ENCODE measurements around the gene CUEDC2.
A peak's percentile ranks its signal among the peaks of the same experiment; 100 is the strongest.

CUEDC2 gene

DNA sequence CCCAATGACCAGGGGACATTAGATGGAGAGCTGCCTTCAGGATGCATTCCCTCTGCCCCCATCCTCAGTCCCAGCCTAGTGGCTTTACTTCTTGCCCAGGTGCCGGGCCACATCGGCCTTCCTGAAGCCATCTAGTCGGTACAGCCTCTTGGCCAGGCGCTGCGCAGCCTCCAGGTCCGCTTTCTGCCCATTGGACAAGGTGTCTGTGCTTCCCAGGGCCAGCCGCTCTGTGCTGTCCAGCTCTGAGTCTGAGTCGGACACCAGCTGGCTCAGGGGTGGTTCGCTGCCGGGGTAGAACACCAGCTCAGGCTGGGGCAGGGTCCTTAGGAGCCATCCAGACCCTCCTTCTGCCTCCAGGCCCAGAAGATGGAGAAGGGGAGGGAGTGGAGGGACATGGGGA is 20.1 kb downstream of the CUEDC2 start:
- no peak for DNase-seq

DNA sequence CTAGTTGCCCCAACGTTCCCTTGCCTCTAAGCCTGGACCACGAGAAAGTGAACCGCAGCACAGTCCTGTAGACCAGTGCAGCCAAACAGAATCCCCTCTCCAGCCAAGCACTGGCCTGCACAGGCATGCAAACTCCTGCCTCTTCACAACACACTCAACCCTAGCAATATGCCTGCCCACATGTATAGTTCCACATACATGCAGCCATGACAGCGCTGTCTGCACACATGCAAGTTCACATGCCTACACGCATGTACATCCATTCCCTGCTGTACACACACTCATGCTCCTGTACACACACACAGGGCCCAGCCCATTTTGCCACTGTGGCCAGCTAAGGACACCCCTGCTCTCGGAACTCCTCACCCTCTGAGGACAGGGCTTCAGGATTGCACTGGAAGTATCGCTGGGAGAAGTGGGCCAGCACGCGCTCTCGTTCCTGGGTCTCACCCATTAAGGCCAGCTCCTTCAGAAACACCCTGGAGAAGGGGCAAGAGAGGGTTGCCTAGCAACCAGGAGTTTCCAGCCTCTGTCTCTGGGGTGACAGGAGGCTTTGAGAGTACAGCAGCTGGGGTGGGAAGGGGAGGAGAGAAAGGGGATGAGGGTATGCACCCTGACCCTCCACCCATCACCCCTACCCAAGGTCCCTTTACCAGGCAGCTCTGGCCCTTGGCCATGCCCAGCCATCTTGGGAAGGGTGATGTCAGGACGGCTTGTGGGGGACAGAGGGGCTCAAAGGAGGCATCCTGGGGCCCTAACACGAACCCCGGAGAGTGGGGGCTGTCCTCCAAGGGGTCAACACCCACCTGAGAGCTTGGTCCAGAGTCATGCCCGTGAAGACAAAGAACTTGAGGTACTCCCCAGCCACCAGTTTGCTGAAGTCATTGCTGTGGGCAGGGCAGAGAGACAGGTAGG is 20.8 kb downstream of the CUEDC2 start:
- Histone ChIP-seq H2AFZ (ENCODE audit: insufficient read depth, low read length, poor library complexity) (no peak overlapping the region), H3K9ac (ENCODE audit: low read length) (no peak overlapping the region), H3K4me2 (ENCODE audit: low read length) (no peak overlapping the region)

More for the DNA sequence above, 20.1 kb downstream of the CUEDC2 start:
- no peak overlapping the region for H2BK120ac ChIP-seq (ENCODE audit: insufficient read depth, low read length, poor library complexity)
- H3K79me1 ChIP-seq (ENCODE audit: low read length), result no peaks in the 10 kb centered on the region
- no peak overlapping the region for H4K91ac ChIP-seq (ENCODE audit: low read depth, low read length)
- no peaks in the 10 kb centered on the region for H3K79me2 ChIP-seq (ENCODE audit: control insufficient read depth, insufficient read depth, low read length, poor library complexity)
- H4K8ac ChIP-seq (ENCODE audit: low read depth, low read length), result no peak overlapping the region
- H3K9me3 ChIP-seq (ENCODE audit: insufficient read depth, low read depth, low read length), result peaks cover 11% of the 10 kb centered on the region
- no CpG with 5 or more reads among the region's 10 CpGs for WGBS (ENCODE audit: extremely low coverage, insufficient coverage, insufficient read length)
- no peak overlapping the region for H3K18ac ChIP-seq (ENCODE audit: low read length)
- no peak overlapping the region for H2AK5ac ChIP-seq (ENCODE audit: low read length)
- H3K4me3 ChIP-seq (ENCODE audit: low read depth, low read length), result no peak overlapping the region
- H3K27ac ChIP-seq (ENCODE audit: low read depth, low read length), result no peak overlapping the region
- no peak overlapping the region for H2BK5ac ChIP-seq (ENCODE audit: low read depth, low read length, poor library complexity)
- H4K12ac ChIP-seq (ENCODE audit: low read depth, low read length), result no peak overlapping the region
- no peak overlapping the region for H3K4me2 ChIP-seq (ENCODE audit: low read length)
- no peak overlapping the region for H2BK12ac ChIP-seq (ENCODE audit: low read length)
- no peak overlapping the region for H3K9ac ChIP-seq (ENCODE audit: low read length)
- H3K14ac ChIP-seq (ENCODE audit: low read length), result no peak overlapping the region
- H3K23ac ChIP-seq (ENCODE audit: low read length), result no peak overlapping the region
- no peak overlapping the region for H2AFZ ChIP-seq (ENCODE audit: insufficient read depth, low read length, poor library complexity)
- H3K27me3 ChIP-seq (ENCODE audit: insufficient read depth, low read length), result peaks cover 46% of the 10 kb centered on the region
- no peak overlapping the region for H3K4ac ChIP-seq (ENCODE audit: low read depth, low read length)
- H3K4me1 ChIP-seq (ENCODE audit: control insufficient read depth in 1 of 2, insufficient read depth in 2 of 2, low read length in 2 of 2), result peaks cover 4 to 13% of the 10 kb centered on the region in 2 experiments
- H3K36me3 ChIP-seq (ENCODE audit: control insufficient read depth in 1 of 2, insufficient read depth in 2 of 2, low read length in 2 of 2), result no peaks in the 10 kb centered on the region

DNA sequence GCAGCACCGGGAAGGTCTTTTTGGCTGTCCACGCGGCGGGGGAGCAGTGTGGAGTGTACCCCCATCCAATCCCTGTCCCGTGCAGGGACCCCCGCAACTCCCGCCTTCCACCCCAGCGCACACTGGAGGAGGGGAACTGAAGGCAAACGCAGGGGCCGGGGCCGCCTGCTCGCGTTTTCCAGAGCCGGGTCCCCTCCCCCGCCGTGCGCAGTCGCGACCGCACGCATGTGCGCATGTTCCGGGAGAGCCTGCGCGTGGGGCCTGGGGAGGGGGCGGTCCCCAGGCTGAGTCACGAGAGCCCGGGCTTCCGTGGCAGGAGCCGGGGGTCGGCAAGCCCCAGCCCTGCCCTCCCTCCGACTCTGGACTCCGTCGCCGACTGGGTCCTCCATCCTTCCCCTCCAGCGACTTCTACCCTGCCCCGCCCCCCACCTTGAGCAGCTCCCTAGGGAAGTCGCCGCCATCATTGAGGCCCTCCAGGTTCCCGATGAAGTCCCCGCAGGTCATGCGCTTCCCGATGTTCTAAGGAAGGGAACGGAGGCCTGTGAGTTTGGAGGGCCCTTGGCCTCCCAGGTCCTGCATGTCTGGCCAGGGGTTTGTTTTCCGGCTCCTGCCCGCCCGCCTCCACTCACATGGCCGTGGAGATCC is 21.8 kb downstream of the CUEDC2 start:
- WGBS (ENCODE audit: extremely low coverage, insufficient coverage, insufficient read length), result no CpG with 5 or more reads among the region's 48 CpGs

More for the DNA sequence above, 20.8 kb downstream of the CUEDC2 start:
- Histone ChIP-seq H3K4me1 (ENCODE audit: control insufficient read depth in 1 of 2, insufficient read depth in 2 of 2, low read length in 2 of 2) (peaks cover 4 to 13% of the 10 kb centered on the region in 2 experiments), H2AK5ac (ENCODE audit: low read length) (no peak overlapping the region), H4K91ac (ENCODE audit: low read depth, low read length) (no peak overlapping the region), H2BK120ac (ENCODE audit: insufficient read depth, low read length, poor library complexity) (no peak overlapping the region), H3K23ac (ENCODE audit: low read length) (peak overlapping the region; percentile 5), H4K12ac (ENCODE audit: low read depth, low read length) (no peak overlapping the region), H3K27ac (ENCODE audit: low read depth, low read length) (no peak overlapping the region), H3K4me3 (ENCODE audit: low read depth, low read length) (no peak overlapping the region), H4K8ac (ENCODE audit: low read depth, low read length) (no peak overlapping the region), H3K36me3 (ENCODE audit: control insufficient read depth in 1 of 2, insufficient read depth in 2 of 2, low read length in 2 of 2) (no peaks in the 10 kb centered on the region), H3K18ac (ENCODE audit: low read length) (no peak overlapping the region), H2BK5ac (ENCODE audit: low read depth, low read length, poor library complexity) (no peak overlapping the region), H3K79me1 (ENCODE audit: low read length) (no peaks in the 10 kb centered on the region), H3K4ac (ENCODE audit: low read depth, low read length) (no peak overlapping the region), H3K79me2 (ENCODE audit: control insufficient read depth, insufficient read depth, low read length, poor library complexity) (no peaks in the 10 kb centered on the region), H3K14ac (ENCODE audit: low read length) (no peak overlapping the region), H2BK12ac (ENCODE audit: low read length) (no peak overlapping the region), H3K9me3 (ENCODE audit: insufficient read depth, low read depth, low read length) (peaks cover 11% of the 10 kb centered on the region), H3K27me3 (ENCODE audit: insufficient read depth, low read length) (peaks cover 46% of the 10 kb centered on the region)
- no peak for DNase-seq
- no CpG with 5 or more reads among the region's 14 CpGs for WGBS (ENCODE audit: extremely low coverage, insufficient coverage, insufficient read length)

DNA sequence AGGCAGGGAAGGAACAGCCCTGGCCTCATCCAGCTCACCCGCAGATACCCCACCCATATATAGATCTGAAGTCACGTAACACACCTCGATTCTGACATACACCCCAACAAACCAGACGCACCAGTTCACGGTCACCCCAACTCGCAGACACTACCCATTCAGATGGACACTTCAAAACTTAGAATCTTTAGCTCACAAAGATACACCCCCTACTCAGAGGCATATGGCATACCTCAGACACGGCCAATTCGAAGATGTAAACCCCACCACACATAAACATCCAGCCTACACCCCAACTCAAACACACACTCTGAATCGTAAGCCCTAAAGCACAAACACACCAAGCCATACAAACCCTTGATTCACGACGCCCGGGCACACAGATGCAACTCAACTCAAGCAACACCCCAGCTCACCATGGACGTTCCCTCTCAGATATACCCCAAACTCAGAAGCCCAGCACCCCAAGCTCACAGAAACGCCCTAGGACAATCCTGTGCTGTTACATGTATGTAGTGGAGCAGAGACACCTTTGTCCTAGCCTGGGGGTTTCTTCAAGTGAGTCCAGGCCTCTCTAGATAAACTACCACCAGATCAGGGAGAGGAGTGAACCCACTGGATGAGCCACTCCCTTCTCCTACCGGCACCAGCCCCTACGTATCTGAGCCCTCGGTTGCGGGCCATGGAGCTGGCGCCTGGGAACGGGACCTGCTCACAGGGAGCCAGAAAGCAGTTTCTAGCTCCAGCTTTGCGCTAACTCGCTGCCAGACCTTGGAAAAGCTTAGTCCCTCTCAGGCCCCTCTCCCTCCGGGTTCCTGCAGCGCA is 22.6 kb downstream of the CUEDC2 start:
- H3K18ac ChIP-seq (ENCODE audit: low read length), result no peak overlapping the region
- peaks cover 46% of the 10 kb centered on the region for H3K27me3 ChIP-seq (ENCODE audit: insufficient read depth, low read length)
- peaks cover 9% of the 10 kb centered on the region for H3K9me3 ChIP-seq (ENCODE audit: insufficient read depth, low read depth, low read length)
- no peak overlapping the region for H2AK5ac ChIP-seq (ENCODE audit: low read length)
- H4K91ac ChIP-seq (ENCODE audit: low read depth, low read length), result no peak overlapping the region
- H4K8ac ChIP-seq (ENCODE audit: low read depth, low read length), result no peak overlapping the region
- no peaks in the 10 kb centered on the region for H3K36me3 ChIP-seq (ENCODE audit: control insufficient read depth in 1 of 2, insufficient read depth in 2 of 2, low read length in 2 of 2)
- H3K79me2 ChIP-seq (ENCODE audit: control insufficient read depth, insufficient read depth, low read length, poor library complexity), result no peaks in the 10 kb centered on the region
- no peak overlapping the region for H2BK12ac ChIP-seq (ENCODE audit: low read length)
- no peak overlapping the region for H2BK5ac ChIP-seq (ENCODE audit: low read depth, low read length, poor library complexity)
- DNase-seq, result peak in 1 of 2 donors; percentile 46
- no peak overlapping the region for H3K9ac ChIP-seq (ENCODE audit: low read length)
- H3K23ac ChIP-seq (ENCODE audit: low read length), result no peak overlapping the region
- H3K4ac ChIP-seq (ENCODE audit: low read depth, low read length), result no peak overlapping the region
- no peak overlapping the region for H2AFZ ChIP-seq (ENCODE audit: insufficient read depth, low read length, poor library complexity)
- peak overlapping the region; percentile 74 for H3K4me2 ChIP-seq (ENCODE audit: low read length)
- H3K79me1 ChIP-seq (ENCODE audit: low read length), result no peaks in the 10 kb centered on the region
- H3K14ac ChIP-seq (ENCODE audit: low read length), result no peak overlapping the region
- no CpG with 5 or more reads among the region's 24 CpGs for WGBS (ENCODE audit: extremely low coverage, insufficient coverage, insufficient read length)
- no peak overlapping the region for H2BK120ac ChIP-seq (ENCODE audit: insufficient read depth, low read length, poor library complexity)
- H3K27ac ChIP-seq (ENCODE audit: low read depth, low read length), result no peak overlapping the region
- peaks cover 4 to 13% of the 10 kb centered on the region in 2 experiments for H3K4me1 ChIP-seq (ENCODE audit: control insufficient read depth in 1 of 2, insufficient read depth in 2 of 2, low read length in 2 of 2)
- no peak overlapping the region for H4K12ac ChIP-seq (ENCODE audit: low read depth, low read length)
- no peak overlapping the region for H3K4me3 ChIP-seq (ENCODE audit: low read depth, low read length)

More for the DNA sequence above, 21.8 kb downstream of the CUEDC2 start:
- no peak overlapping the region for H2BK120ac ChIP-seq (ENCODE audit: insufficient read depth, low read length, poor library complexity)
- no peak overlapping the region for H4K8ac ChIP-seq (ENCODE audit: low read depth, low read length)
- H3K27me3 ChIP-seq (ENCODE audit: insufficient read depth, low read length), result peaks cover 46% of the 10 kb centered on the region
- no peak overlapping the region for H2BK12ac ChIP-seq (ENCODE audit: low read length)
- H3K36me3 ChIP-seq (ENCODE audit: control insufficient read depth in 1 of 2, insufficient read depth in 2 of 2, low read length in 2 of 2), result no peaks in the 10 kb centered on the region
- no peak overlapping the region for H3K23ac ChIP-seq (ENCODE audit: low read length)
- H3K79me2 ChIP-seq (ENCODE audit: control insufficient read depth, insufficient read depth, low read length, poor library complexity), result no peaks in the 10 kb centered on the region
- no peak overlapping the region for H2AK5ac ChIP-seq (ENCODE audit: low read length)
- H3K4me1 ChIP-seq (ENCODE audit: control insufficient read depth in 1 of 2, insufficient read depth in 2 of 2, low read length in 2 of 2), result peaks cover 4 to 13% of the 10 kb centered on the region in 2 experiments
- no peak overlapping the region for H3K27ac ChIP-seq (ENCODE audit: low read depth, low read length)
- peak in 1 of 2 donors; percentile 44 for DNase-seq
- no peaks in the 10 kb centered on the region for H3K79me1 ChIP-seq (ENCODE audit: low read length)
- H2AFZ ChIP-seq (ENCODE audit: insufficient read depth, low read length, poor library complexity), result peak overlapping the region; percentile 13
- no peak overlapping the region for H4K12ac ChIP-seq (ENCODE audit: low read depth, low read length)
- no peak overlapping the region for H3K14ac ChIP-seq (ENCODE audit: low read length)
- peak overlapping the region; percentile 55 for H3K4me3 ChIP-seq (ENCODE audit: low read depth, low read length)
- H3K9ac ChIP-seq (ENCODE audit: low read length), result no peak overlapping the region
- H3K4me2 ChIP-seq (ENCODE audit: low read length), result peak overlapping the region; percentile 69
- no peak overlapping the region for H2BK5ac ChIP-seq (ENCODE audit: low read depth, low read length, poor library complexity)
- H3K18ac ChIP-seq (ENCODE audit: low read length), result no peak overlapping the region
- no peak overlapping the region for H3K4ac ChIP-seq (ENCODE audit: low read depth, low read length)
- peaks cover 11% of the 10 kb centered on the region for H3K9me3 ChIP-seq (ENCODE audit: insufficient read depth, low read depth, low read length)
- H4K91ac ChIP-seq (ENCODE audit: low read depth, low read length), result no peak overlapping the region

All from trophoblast cell (in vitro differentiated cells and primary cell).